NCI-H82 (cell line): ENCODE measurements around the gene CD200.
"Not testable (repeated sequence)": the region's sequence is repeated elsewhere in the genome, so short reads cannot be mapped to it uniquely, and the experiment has no call there.

Experiments
- DNase-seq: peaks from one replicate; lab custom pipeline; 2025; lab: John Stamatoyannopoulos, UW

Gene CD200

GRCh38 chr3:112390783-112391641, 58.1 kb downstream of the CD200 start:
- DNase-seq = no peak

- DNase-seq = peak; percentile 13
Observed at GRCh38 chr3:112391648-112392047, 58.7 kb downstream of the CD200 start.

- no peak for DNase-seq
Observed at GRCh38 chr3:112392393-112393359, 59.7 kb downstream of the CD200 start.

GRCh38 chr3:112393360-112393728, 60.4 kb downstream of the CD200 start:
- DNase-seq = no peak

GRCh38 chr3:112394003-112394640, 61.2 kb downstream of the CD200 start:
- DNase-seq = no peak

GRCh38 chr3:112395181-112395895, 62.4 kb downstream of the CD200 start:
- no peak for DNase-seq

- DNase-seq = no peak
Observed at GRCh38 chr3:112395896-112396290, 62.9 kb downstream of the CD200 start.

- no peak for DNase-seq
Observed at GRCh38 chr3:112397556-112397955, 64.6 kb downstream of the CD200 start.

- DNase-seq = no peak
Observed at GRCh38 chr3:112399064-112399463, 66.1 kb downstream of the CD200 start.

GRCh38 chr3:112399554-112399953, 66.6 kb downstream of the CD200 start:
- DNase-seq = not testable (repeated sequence)

GRCh38 chr3:112400317-112400716, 67.4 kb downstream of the CD200 start:
- not testable (repeated sequence) for DNase-seq

GRCh38 chr3:112401617-112402016, 68.7 kb downstream of the CD200 start:
- no peak for DNase-seq

- no peak for DNase-seq
Observed at GRCh38 chr3:112403103-112403502, 70.1 kb downstream of the CD200 start.

- DNase-seq = not testable (repeated sequence)
Observed at GRCh38 chr3:112404924-112405549, 72.1 kb downstream of the CD200 start.

GRCh38 chr3:112405845-112406244, 72.9 kb downstream of the CD200 start:
- DNase-seq = no peak

- no peak for DNase-seq
Observed at GRCh38 chr3:112407214-112407887, 74.4 kb downstream of the CD200 start.

- no peak for DNase-seq
Observed at GRCh38 chr3:112407888-112408702, 75.1 kb downstream of the CD200 start.

- DNase-seq = no peak
Observed at GRCh38 chr3:112409041-112409440, 76.1 kb downstream of the CD200 start.

- peak; percentile 19 for DNase-seq
Observed at GRCh38 chr3:112411425-112411824, 78.5 kb downstream of the CD200 start.
